H1 (cell line): ENCODE measurements around the gene ANAPC1. TPM values are rescaled to one million over a fixed set of nuclear protein-coding genes. Genes with fewer than 3 reads are reported as not detected.
"Not testable (repeated sequence)": the region's sequence is repeated elsewhere in the genome, so short reads cannot be mapped to it uniquely, and the experiment has no call there.

ENCODE experiments used
- CTCF ChIA-PET: fragments of 300-600 bp; sonication (Branson Sonifier 250); formaldehyde crosslinking; loops from one replicate; lab custom pipeline; 2021; ENCODE audit not compliant: partially characterized antibody; lab: Charles Lee
- POLR2A ChIA-PET: fragments of 300-600 bp; sonication (Branson Sonifier 250); formaldehyde crosslinking; loops from one replicate; lab custom pipeline; 2021; ENCODE audit warnings: inconsistent platforms; ENCODE audit not compliant: partially characterized antibody; lab: Charles Lee
- DNase-seq, 2 experiments: peaks; one replicate each; pipeline versions ENCODE4 v3.0.0 to v3.0.0-alpha.2; 2010 to 2022; ENCODE audit warnings: low spot score in 2 of 2, low read depth in 1 of 2, mixed read lengths in 1 of 2
- FAIRE-seq: peaks from 2 replicates; lab custom pipeline; 2011; peaks lifted over from hg19 to GRCh38; lab: Jason Lieb, UNC
- H2AFZ ChIP-seq: 2 replicates; pipeline ENCODE4 v1.8.1; 2012; ENCODE audit warnings: low read length, inconsistent platforms
- H2AK5ac ChIP-seq: 2 replicates; pipeline ENCODE4 v1.6.1; 2013; ENCODE audit warnings: low read depth, low read length
- H2BK120ac ChIP-seq: replicated peaks from 2 replicates; pipeline ENCODE3; 2013; ENCODE audit warnings: low read depth, low read length, inconsistent platforms
- H2BK12ac ChIP-seq: 2 replicates; pipeline ENCODE4 v1.6.1; 2013; ENCODE audit warnings: low read depth, low read length
- H2BK15ac ChIP-seq: 2 replicates; pipeline ENCODE4 v1.6.1; 2013; ENCODE audit warnings: low read length
- H2BK20ac ChIP-seq: 2 replicates; pipeline ENCODE4 v1.6.1; 2013; ENCODE audit warnings: low read length
- H2BK5ac ChIP-seq: 2 replicates; pipeline ENCODE4 v1.6.1; 2013; ENCODE audit warnings: low read depth, low read length
- H3K14ac ChIP-seq: 2 replicates; pipeline ENCODE4 v1.6.1; 2013; ENCODE audit warnings: inconsistent platforms; ENCODE audit not compliant: insufficient read length
- H3K18ac ChIP-seq: 2 replicates; pipeline ENCODE4 v1.6.1; 2013; ENCODE audit warnings: low read length; ENCODE audit errors: extremely low read depth
- H3K23ac ChIP-seq: 2 replicates; pipeline ENCODE4 v1.6.1; 2013; ENCODE audit warnings: inconsistent platforms; ENCODE audit not compliant: insufficient read length
- H3K23me2 ChIP-seq: 2 replicates; pipeline ENCODE4 v1.6.1; 2013; ENCODE audit warnings: low read depth, low read length
- H3K27ac ChIP-seq: 2 replicates; pipeline ENCODE4 v1.6.1; 2011; ENCODE audit warnings: low read depth, low read length, inconsistent platforms
- H3K27me3 ChIP-seq, 4 experiments: replicated peaks in 1 of 4; 1 replicate in 1 of 4; 2 replicates in 3 of 4; pipeline versions ENCODE4 v1.6.1 to v1.8.1; 2011 to 2013; ENCODE audit warnings: low read length in 3 of 4, mild to moderate bottlenecking in 3 of 4, inconsistent platforms in 2 of 4, mixed read lengths in 2 of 4, moderate library complexity in 1 of 4; ENCODE audit not compliant: control insufficient read depth in 3 of 4, insufficient read depth in 3 of 4; ENCODE audit errors: extremely low read depth in 1 of 4
- H3K36me3 ChIP-seq, 4 experiments: 2 replicates each; pipeline versions ENCODE4 v1.6.1 to v1.8.1; 2011 to 2013; ENCODE audit warnings: mild to moderate bottlenecking in 4 of 4, low read length in 3 of 4, moderate library complexity in 2 of 4, control low read depth in 1 of 4, inconsistent platforms in 1 of 4; ENCODE audit not compliant: insufficient read depth in 4 of 4, control insufficient read depth in 2 of 4
- H3K4ac ChIP-seq: replicated peaks from 2 replicates; pipeline ENCODE3; 2013; ENCODE audit warnings: low read length, low read depth, mixed read lengths, inconsistent platforms; ENCODE audit not compliant: insufficient read length
- H3K4me1 ChIP-seq, 4 experiments: replicated peaks in 1 of 4; 1 replicate in 1 of 4; 2 replicates in 3 of 4; pipeline versions ENCODE4 v1.6.1 to v1.8.1; 2011 to 2013; ENCODE audit warnings: low read length in 3 of 4, inconsistent platforms in 2 of 4, mixed read lengths in 1 of 4; ENCODE audit not compliant: insufficient read depth in 4 of 4, control insufficient read depth in 3 of 4
- H3K4me2 ChIP-seq, 2 experiments: 2 replicates each; pipeline versions ENCODE4 v1.6.1 to v1.8.1; 2011 to 2013; ENCODE audit warnings: low read depth in 2 of 2, low read length in 2 of 2, control low read depth in 1 of 2, inconsistent platforms in 1 of 2, mild to moderate bottlenecking in 1 of 2; ENCODE audit not compliant: insufficient read depth in 1 of 2
- H3K4me3 ChIP-seq, 4 experiments: fragments of 200-600, 300-600 bp in 1 of 4; sonication (generic), shearing (Covaris generic), sonication (Bioruptor Twin) in 1 of 4; 2 replicates each; pipeline versions ENCODE4 v1.5.1 to v1.8.1; 2011 to 2016; ENCODE audit warnings: low read length in 4 of 4, low read depth in 3 of 4, control low read depth in 2 of 4, inconsistent platforms in 2 of 4, mild to moderate bottlenecking in 2 of 4, mixed read lengths in 1 of 4, moderate library complexity in 1 of 4; ENCODE audit not compliant: insufficient read depth in 2 of 4; ENCODE audit errors: extremely low read depth in 1 of 4
- H3K56ac ChIP-seq: replicated peaks from 2 replicates; pipeline ENCODE3; 2013; ENCODE audit warnings: low read depth, mild to moderate bottlenecking, mixed read lengths, low read length, inconsistent platforms; ENCODE audit not compliant: insufficient read length
- H3K79me1 ChIP-seq: 2 replicates; pipeline ENCODE4 v1.6.1; 2013; ENCODE audit warnings: low read depth, low read length, control low read depth
- H3K79me2 ChIP-seq, 2 experiments: 2 replicates each; pipeline versions ENCODE4 v1.6.1 to v1.8.1; 2012 to 2013; ENCODE audit warnings: low read length in 2 of 2, mild to moderate bottlenecking in 2 of 2, inconsistent platforms in 1 of 2; ENCODE audit not compliant: insufficient read depth in 2 of 2, control insufficient read depth in 1 of 2
- H3K9ac ChIP-seq, 4 experiments: replicated peaks in 1 of 4; 1 replicate in 1 of 4; 2 replicates in 3 of 4; pipeline versions ENCODE4 v1.6.1 to v1.8.1; 2011 to 2013; ENCODE audit warnings: low read depth in 3 of 4, low read length in 3 of 4, control low read depth in 2 of 4, mild to moderate bottlenecking in 2 of 4, moderate library complexity in 2 of 4, inconsistent platforms in 1 of 4; ENCODE audit errors: extremely low read depth in 1 of 4
- H3K9me3 ChIP-seq, 2 experiments: 2 replicates each; pipeline versions ENCODE4 v1.6.1 to v1.8.1; 2012 to 2013; ENCODE audit warnings: mild to moderate bottlenecking in 2 of 2, moderate library complexity in 2 of 2, control low read depth in 1 of 2, inconsistent platforms in 1 of 2, low read depth in 1 of 2, low read length in 1 of 2, mixed read lengths in 1 of 2; ENCODE audit not compliant: insufficient read depth in 2 of 2
- H4K20me1 ChIP-seq, 2 experiments: replicated peaks in 1 of 2; 2 replicates each; pipeline versions ENCODE3 to v1.8.1; 2011 to 2013; ENCODE audit warnings: inconsistent platforms in 2 of 2, low read length in 2 of 2, mild to moderate bottlenecking in 1 of 2; ENCODE audit not compliant: insufficient read depth in 2 of 2, control insufficient read depth in 1 of 2
- H4K5ac ChIP-seq: 2 replicates; pipeline ENCODE4 v1.6.1; 2013; ENCODE audit warnings: low read length, low read depth, mixed read lengths, inconsistent platforms; ENCODE audit not compliant: insufficient read length
- H4K8ac ChIP-seq: 2 replicates; pipeline ENCODE4 v1.8.0; 2013; ENCODE audit warnings: mild to moderate bottlenecking, moderate library complexity, low read length, inconsistent platforms; ENCODE audit not compliant: insufficient read depth; ENCODE audit errors: extremely low read depth
- H4K91ac ChIP-seq: replicated peaks from 2 replicates; pipeline ENCODE3; 2013; ENCODE audit warnings: low read length, mixed read lengths, inconsistent platforms; ENCODE audit not compliant: insufficient read length
- whole genome bisulfite sequencing, 2 experiments: shearing (Covaris generic) in 1 of 2; methylation state at CpG; one replicate each; pipeline versions ENCODE4 v1.1.6 to v1.1.7; 2013 to 2015; ENCODE audit warnings: low lambda C conversion rate in 2 of 2, mixed read lengths in 2 of 2, inconsistent platforms in 1 of 2, low coverage in 1 of 2, missing lambda C conversion rate in 1 of 2; ENCODE audit not compliant: insufficient replicate concordance in 2 of 2, insufficient coverage in 1 of 2, insufficient read length in 1 of 2; ENCODE audit errors: extremely low coverage in 1 of 2, missing lambda C conversion rate in 1 of 2; 5-methylcytosine and 5-hydroxymethylcytosine counted together
- polyA plus RNA-seq, 7 experiments: library from polyadenylated mRNA; depleted of rRNA in 3 of 7; stranded (reverse) in 5 of 7; unstranded in 2 of 7; fragments of >200 nt in 5 of 7; fragments of 200-250 nt in 2 of 7; gene quantifications; 1 replicate in 5 of 7; 2 replicates in 1 of 7; 4 replicates in 1 of 7; pipeline versions ENCODE4 v1.2.1 to v1.2.3, GENCODE V29; 2011 to 2013; ENCODE audit warnings: missing spikeins in 2 of 7, mixed read lengths in 2 of 7
- total RNA-seq: library from RNA; stranded (reverse); fragmentation: NEBNext Ultra II Directional; extraction: Animal tissue kit (Norgen Biotek cat#: 25700); gene quantifications from 2 replicates; pipeline ENCODE4 v1.2.1, GENCODE V29; 2021

The ANAPC1 gene
- total and polyA plus RNA-seq, 2 of the 8 experiments (the other 6 are each of a cell fraction or from before 2014, with no cell fraction given): 46.6 to 107 TPM

DNA sequence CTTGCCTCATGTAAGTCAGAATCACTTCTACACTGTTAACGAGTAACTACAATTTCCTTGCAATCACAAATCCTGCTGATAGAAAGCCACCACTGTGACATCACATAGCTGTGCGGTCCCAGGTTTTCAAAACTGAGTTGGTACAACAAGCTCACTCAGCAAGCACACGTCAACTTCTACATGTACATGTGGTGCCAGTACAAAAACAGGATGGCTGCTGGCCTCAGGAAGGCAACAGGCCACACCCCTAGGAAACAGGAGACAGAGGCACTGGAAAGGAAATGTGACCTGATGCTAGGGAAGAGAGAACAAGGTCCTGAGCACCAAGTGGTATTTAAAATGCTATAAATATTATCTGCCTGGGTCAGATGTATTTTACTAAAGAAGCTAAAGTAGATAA, 107.7 kb downstream of the ANAPC1 start:
- H3K79me2 ChIP-seq, CTCF ChIA-PET: not testable (repeated sequence)
- peak; percentile 85 for FAIRE-seq

GRCh38 chr2:111772180-111772579, 111.8 kb downstream of the ANAPC1 start:
- H3K79me2 ChIP-seq, H3K23ac ChIP-seq, H4K8ac ChIP-seq, H2BK12ac ChIP-seq, H2BK20ac ChIP-seq, H2BK120ac ChIP-seq, H3K9me3 ChIP-seq, POLR2A ChIA-PET, H2AK5ac ChIP-seq, H3K14ac ChIP-seq, H3K4me1 ChIP-seq, H4K20me1 ChIP-seq, H3K4me3 ChIP-seq, H3K23me2 ChIP-seq, H3K4ac ChIP-seq, H2BK15ac ChIP-seq, H3K56ac ChIP-seq, H3K27ac ChIP-seq, H2BK5ac ChIP-seq, H3K18ac ChIP-seq, CTCF ChIA-PET, DNase-seq, H3K4me2 ChIP-seq, H3K79me1 ChIP-seq, H4K91ac ChIP-seq, H2AFZ ChIP-seq, H4K5ac ChIP-seq, H3K27me3 ChIP-seq, H3K36me3 ChIP-seq, H3K9ac ChIP-seq: not testable (repeated sequence)
- FAIRE-seq: peak; percentile 98
- whole genome bisulfite sequencing, 2 experiments: no CpG with 5 or more reads among the region's 6 CpGs

More for the DNA sequence above, 107.7 kb downstream of the ANAPC1 start:
- H2AK5ac ChIP-seq, H3K4me1 ChIP-seq, H2AFZ ChIP-seq, H2BK20ac ChIP-seq, H2BK15ac ChIP-seq, H3K4me2 ChIP-seq, H4K5ac ChIP-seq, POLR2A ChIA-PET, H3K4ac ChIP-seq, H3K27ac ChIP-seq, H3K9ac ChIP-seq, H3K23ac ChIP-seq, H3K56ac ChIP-seq, H3K9me3 ChIP-seq, H3K14ac ChIP-seq, DNase-seq, H3K4me3 ChIP-seq, H4K20me1 ChIP-seq, H2BK5ac ChIP-seq, H4K8ac ChIP-seq, H2BK12ac ChIP-seq, H3K36me3 ChIP-seq, H3K23me2 ChIP-seq, H3K79me1 ChIP-seq, H4K91ac ChIP-seq, H2BK120ac ChIP-seq, H3K27me3 ChIP-seq, H3K18ac ChIP-seq: not testable (repeated sequence)
- WGBS, 2 experiments: no CpG with 5 or more reads among the region's 3 CpGs
